GM12874 (cell line): ENCODE data around the gene SLC35E4.
A peak's percentile ranks its signal among the peaks of the same experiment; 100 is the strongest.

ENCODE experiments used
- TF ChIP-seq, protein P1 (sequence below): IDR thresholded peaks from 2 replicates; pipeline ENCODE4 v1.5.1; 2011; ENCODE audit warnings: low read depth, mild to moderate bottlenecking, control low read depth, low read length, moderate library complexity; ENCODE audit not compliant: insufficient read depth

SLC35E4 gene

DNA sequence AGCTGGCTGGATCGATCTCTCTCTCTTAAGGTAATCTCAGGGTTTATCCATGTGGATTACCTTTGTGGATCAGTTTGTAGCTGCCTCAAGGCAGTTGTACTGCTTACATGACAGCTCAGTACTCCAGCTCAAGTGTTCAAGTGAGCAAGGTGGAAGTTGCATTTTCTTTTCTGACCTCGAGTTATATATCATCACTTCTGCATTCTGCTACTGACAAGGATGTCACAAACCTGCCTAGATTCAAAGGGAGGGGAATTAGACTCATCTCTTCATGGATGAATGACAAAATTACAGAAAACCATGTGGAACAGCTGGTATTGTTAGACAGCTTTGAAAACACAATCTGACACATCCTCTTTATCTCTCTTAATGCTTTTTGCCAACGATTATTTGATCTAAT lies 34.7 kb upstream of the SLC35E4 start:
- TF ChIP-seq, protein P1, sequence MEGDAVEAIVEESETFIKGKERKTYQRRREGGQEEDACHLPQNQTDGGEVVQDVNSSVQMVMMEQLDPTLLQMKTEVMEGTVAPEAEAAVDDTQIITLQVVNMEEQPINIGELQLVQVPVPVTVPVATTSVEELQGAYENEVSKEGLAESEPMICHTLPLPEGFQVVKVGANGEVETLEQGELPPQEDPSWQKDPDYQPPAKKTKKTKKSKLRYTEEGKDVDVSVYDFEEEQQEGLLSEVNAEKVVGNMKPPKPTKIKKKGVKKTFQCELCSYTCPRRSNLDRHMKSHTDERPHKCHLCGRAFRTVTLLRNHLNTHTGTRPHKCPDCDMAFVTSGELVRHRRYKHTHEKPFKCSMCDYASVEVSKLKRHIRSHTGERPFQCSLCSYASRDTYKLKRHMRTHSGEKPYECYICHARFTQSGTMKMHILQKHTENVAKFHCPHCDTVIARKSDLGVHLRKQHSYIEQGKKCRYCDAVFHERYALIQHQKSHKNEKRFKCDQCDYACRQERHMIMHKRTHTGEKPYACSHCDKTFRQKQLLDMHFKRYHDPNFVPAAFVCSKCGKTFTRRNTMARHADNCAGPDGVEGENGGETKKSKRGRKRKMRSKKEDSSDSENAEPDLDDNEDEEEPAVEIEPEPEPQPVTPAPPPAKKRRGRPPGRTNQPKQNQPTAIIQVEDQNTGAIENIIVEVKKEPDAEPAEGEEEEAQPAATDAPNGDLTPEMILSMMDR = no peak

DNA sequence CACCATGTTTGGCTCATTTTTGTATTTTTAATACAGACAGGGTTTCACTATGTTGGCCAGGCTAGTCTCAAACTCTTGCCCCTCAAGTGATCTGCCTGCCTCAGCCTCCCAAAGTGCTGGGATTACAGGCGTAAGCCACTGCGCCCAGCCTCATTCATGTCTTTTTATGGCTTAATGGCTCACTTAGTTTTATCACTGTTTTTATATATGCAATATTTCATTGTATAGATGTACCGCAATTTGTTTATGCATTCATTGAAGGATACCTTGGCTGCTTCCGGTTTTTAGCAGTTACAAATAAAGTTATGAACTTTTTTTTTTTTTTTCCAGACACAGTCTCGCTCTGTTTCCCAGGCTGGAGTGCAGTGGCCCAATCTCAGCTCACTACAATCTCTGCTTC lies 34.1 kb upstream of the SLC35E4 start:
- TF ChIP-seq, protein P1 = no peak

DNA sequence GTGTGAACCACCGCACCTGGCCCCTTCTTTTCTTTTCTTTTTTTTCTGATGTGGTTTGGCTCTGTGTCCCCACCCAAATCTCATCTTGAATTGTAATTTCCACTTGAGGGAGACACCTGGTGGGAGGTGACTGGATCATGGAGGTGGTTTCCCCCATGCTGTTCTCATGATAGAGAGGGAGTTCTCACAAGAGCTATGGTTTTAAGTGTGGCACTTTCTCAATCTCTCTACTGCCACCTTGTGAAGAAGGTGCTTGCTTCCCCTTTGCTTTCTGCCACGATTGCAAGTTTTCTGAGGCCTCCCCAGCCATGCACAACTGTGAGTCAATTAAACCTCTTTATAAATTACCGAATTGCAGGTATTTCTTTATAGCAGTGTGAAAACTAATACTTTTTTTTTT lies 33.5 kb upstream of the SLC35E4 start:
- TF ChIP-seq, protein P1 = peak; percentile 47

DNA sequence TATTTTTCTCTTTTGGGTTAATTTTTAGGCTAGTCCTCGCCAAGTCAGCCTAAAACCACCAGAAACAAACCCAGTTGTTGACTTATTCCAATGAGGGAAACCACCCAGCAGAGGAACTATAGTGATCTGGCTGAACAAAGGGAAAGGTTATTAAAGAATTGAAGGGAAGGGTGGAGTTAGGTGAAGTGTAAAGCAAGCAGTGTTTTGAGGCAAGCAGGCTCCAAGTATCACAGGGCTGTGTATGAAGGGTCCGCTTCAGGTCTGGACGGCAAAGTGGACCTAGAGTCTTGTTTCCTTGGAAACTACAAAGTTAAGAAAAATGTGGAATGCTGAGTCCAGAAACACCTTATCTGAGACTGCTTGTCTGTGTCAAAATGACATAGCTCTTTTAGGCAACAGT lies 31.8 kb upstream of the SLC35E4 start:
- TF ChIP-seq, protein P1 = no peak

DNA sequence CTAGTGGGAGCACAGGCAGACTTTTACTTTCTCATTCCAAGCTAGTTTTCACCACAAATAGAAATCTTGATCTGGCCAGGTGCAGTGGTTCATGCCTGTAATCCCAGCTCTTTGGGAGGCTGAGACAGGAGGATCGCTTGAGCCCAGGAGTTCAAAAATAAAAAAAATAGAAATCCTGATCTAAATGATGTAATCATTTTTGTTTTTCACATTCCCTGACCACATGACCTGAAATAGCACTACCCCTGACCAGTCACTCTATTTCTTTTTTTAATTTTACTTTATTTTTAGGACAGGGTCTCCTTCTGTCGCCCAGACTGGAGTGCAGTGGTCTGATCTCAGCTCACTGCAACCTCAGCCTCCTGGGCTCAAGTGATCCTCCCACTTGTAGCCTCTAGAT lies 30.9 kb upstream of the SLC35E4 start:
- TF ChIP-seq, protein P1 = no peak

DNA sequence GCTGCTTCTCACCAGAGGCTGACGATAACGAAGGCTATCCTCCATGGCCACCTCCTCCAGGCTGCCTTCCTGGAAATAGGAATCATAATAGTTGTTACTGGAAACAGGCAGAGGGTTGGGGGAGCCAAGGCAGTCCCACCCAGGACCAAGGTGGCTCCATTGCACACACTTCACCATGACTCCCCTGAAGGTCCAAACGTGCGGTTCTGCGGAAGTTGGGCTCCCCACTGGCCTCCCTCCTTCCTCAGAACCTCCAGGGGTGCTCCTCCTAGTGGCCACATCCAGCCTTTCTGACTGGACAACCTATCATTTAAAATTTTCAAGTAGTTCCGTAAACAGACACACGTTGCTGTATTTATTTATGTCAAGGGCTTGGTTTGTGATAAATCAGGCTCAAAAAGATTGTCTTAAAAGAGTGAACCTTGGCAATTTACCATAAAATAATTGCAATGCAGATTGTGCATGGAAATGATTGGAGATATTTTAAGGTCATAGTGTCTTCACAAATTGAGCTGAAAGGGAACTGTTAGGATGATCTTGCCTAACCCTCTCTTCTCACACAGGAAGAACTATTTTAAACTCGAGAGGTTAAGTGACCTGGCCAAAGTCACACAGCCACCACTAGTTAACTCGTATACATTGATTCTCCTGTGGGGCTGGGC lies 30.0 kb upstream of the SLC35E4 start:
- TF ChIP-seq, protein P1 = peak; percentile 78

DNA sequence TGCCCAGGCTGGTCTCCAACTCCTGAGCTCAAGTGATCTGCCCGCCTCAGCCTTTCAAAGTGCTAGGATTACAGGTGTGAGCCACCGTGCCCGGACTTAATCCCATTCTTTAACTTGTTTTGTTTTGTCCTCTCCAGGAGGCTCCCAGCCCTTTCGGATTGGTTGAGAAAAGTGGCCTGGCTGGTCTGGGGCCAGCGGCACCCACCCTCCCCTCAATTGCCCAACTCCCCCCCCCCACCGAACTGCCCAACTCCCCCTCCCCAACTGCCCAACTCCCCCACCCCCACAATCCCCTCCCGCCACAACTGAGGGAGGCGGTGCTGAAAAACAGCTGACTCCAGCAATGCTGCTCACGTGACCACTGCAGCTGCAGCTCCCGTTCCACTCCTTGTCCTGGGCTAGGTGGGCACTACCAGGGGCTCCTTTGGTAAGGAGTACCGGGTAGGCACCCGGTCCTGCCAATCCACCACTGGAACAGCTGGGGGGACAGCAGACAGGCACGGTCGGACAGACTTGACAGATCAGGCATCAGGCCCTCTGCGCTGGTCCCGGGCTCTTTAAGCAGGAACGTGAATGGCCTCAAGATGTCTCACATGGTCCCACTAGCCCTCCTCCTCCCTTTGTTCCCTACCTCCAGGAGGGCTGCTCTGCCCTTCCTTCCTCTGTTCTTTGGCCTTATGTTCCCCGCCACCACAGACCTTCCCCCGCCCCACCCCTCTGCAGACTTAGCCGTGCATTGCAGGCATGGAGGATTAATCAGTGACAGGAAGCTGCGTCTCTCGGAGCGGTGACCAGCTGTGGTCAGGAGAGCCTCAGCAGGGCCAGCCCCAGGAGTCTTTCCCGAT lies 28.9 kb upstream of the SLC35E4 start, which contains the start of gene TCN2:
TSS of gene TCN2 (plus strand) at position 720 of the 845 bp plus-strand sequence. CDS start 158 bp downstream, outside the sequence.
- TF ChIP-seq, protein P1 = no peak
